GM19035 (cell line): ENCODE measurements around the gene MEX3D.

Experiments used
- ATAC-seq: cut with Tn5 transposase; IDR thresholded peaks from one replicate; pipeline ENCODE4 v1.9.1; 2021; ENCODE audit not compliant: unreplicated experiment

Gene MEX3D

GRCh38 chr19:1505991-1506881, 61.9 kb downstream of the MEX3D start:
- ATAC-seq, result no peak

GRCh38 chr19:1505012-1505411, 63.1 kb downstream of the MEX3D start:
- no peak for ATAC-seq
